Vagina (tissue), 2 donors: ENCODE results near the gene WNT7B. TPM values are rescaled to one million over a fixed set of nuclear protein-coding genes. Genes with fewer than 3 reads are reported as not detected.

ENCODE experiments used
- DNase-seq, 2 donors: peaks; one replicate each; pipeline ENCODE4 v3.0.0-alpha.2; 2017; ENCODE audit errors: extremely low spot score in 2 of 2
- H3K27ac ChIP-seq: fragments of 200-600 bp; sonication (generic); one replicate; pipeline ENCODE4 v1.5.1; 2019
- H3K27me3 ChIP-seq: fragments of 200-600 bp; sonication (generic); one replicate; pipeline ENCODE4 v1.5.1; 2019
- H3K36me3 ChIP-seq, 2 donors: fragments of 200-600 bp; sonication (generic); one replicate each; pipeline ENCODE4 v1.5.1; 2017 to 2019
- H3K4me1 ChIP-seq: fragments of 200-600 bp; sonication (generic); one replicate; pipeline ENCODE4 v1.5.1; 2019
- H3K4me3 ChIP-seq, 2 donors: fragments of 200-600 bp; sonication (generic); 1 replicate in 1 of 2; 2 replicates in 1 of 2; pipeline ENCODE4 v1.5.1; 2016 to 2019
- H3K9me3 ChIP-seq: fragments of 200-600 bp; sonication (generic); one replicate; pipeline ENCODE4 v1.5.1; 2019
- POLR2A ChIP-seq, 2 donors: fragments of 450-650 bp; IDR thresholded peaks; one replicate each; pipeline ENCODE4 v1.6.1; 2017; ENCODE audit warnings: antibody characterized with exemption in 2 of 2, mild to moderate bottlenecking in 2 of 2, moderate library complexity in 2 of 2
- POLR2AphosphoS5 ChIP-seq, 2 donors: sonication (generic); formaldehyde crosslinking; IDR thresholded peaks; one replicate each; pipeline ENCODE4 v1.9.0; 2017; ENCODE audit warnings: antibody characterized with exemption in 2 of 2, mild to moderate bottlenecking in 2 of 2, low read depth in 1 of 2; ENCODE audit not compliant: insufficient read depth in 1 of 2
- intact Hi-C: fragments of 100-400 bp; cut with DNase I; formaldehyde crosslinking; loops from one replicate; pipeline ENCODE4 v1.15.1; 2023
- total RNA-seq: library from RNA; depleted of rRNA; stranded (reverse); fragments of >200 nt; gene quantifications from one replicate; pipeline ENCODE4 v1.2.3, GENCODE V29; 2016
- TF ChIP-seq, protein P1 (sequence below), 3 experiments: fragments of 450-650 bp in 2 of 3; fragments of 200-600 bp in 1 of 3; sonication (generic) in 1 of 3; IDR thresholded peaks; one replicate each; pipeline ENCODE4 v1.5.1; 2017 to 2019; ENCODE audit warnings: antibody characterized with exemption in 3 of 3, mild to moderate bottlenecking in 2 of 3, moderate library complexity in 2 of 3

WNT7B gene
- total RNA-seq, 1 donor from 2014 or later: 7.1 TPM

DNA sequence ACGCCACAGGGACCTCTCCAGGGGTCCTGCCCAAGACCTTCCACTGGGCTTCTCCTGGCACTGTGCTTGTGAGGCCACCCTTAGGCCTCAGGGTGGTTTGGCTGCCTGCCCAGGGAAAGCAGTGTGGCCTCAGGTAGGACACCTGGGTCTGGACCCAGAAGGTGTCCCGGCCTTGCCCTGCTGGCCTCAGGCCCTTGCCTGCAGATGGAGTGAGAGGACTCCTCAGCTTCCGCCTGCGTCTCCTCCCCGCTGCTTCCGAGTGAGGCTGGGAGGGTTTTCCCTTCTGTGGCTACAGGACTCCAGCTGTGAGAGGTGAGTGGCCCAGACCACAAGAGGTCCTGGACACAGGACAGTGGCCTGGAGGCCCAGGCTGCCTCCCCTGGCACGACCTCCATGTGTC is 60.4 kb downstream of the WNT7B start:
- no peak for DNase-seq
- H3K36me3 ChIP-seq: no peaks in the 10 kb centered on the region
- peaks cover 32% of the 10 kb centered on the region for H3K4me1 ChIP-seq
- H3K27me3 ChIP-seq: no peaks in the 10 kb centered on the region
- intact Hi-C loops: no loop called here
- no peak overlapping the region for H3K4me3 ChIP-seq
- TF ChIP-seq POLR2A (IDR thresholded peaks at IDR 0.05) (no peak), POLR2AphosphoS5 (IDR thresholded peaks at IDR 0.05; ENCODE audit: insufficient read depth in 1 of 2, low read depth in 1 of 2) (no peak)
- TF ChIP-seq, protein P1, sequence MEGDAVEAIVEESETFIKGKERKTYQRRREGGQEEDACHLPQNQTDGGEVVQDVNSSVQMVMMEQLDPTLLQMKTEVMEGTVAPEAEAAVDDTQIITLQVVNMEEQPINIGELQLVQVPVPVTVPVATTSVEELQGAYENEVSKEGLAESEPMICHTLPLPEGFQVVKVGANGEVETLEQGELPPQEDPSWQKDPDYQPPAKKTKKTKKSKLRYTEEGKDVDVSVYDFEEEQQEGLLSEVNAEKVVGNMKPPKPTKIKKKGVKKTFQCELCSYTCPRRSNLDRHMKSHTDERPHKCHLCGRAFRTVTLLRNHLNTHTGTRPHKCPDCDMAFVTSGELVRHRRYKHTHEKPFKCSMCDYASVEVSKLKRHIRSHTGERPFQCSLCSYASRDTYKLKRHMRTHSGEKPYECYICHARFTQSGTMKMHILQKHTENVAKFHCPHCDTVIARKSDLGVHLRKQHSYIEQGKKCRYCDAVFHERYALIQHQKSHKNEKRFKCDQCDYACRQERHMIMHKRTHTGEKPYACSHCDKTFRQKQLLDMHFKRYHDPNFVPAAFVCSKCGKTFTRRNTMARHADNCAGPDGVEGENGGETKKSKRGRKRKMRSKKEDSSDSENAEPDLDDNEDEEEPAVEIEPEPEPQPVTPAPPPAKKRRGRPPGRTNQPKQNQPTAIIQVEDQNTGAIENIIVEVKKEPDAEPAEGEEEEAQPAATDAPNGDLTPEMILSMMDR (IDR thresholded peaks at IDR 0.05): no peak
- no peak overlapping the region for H3K27ac ChIP-seq
- no peaks in the 10 kb centered on the region for H3K9me3 ChIP-seq

DNA sequence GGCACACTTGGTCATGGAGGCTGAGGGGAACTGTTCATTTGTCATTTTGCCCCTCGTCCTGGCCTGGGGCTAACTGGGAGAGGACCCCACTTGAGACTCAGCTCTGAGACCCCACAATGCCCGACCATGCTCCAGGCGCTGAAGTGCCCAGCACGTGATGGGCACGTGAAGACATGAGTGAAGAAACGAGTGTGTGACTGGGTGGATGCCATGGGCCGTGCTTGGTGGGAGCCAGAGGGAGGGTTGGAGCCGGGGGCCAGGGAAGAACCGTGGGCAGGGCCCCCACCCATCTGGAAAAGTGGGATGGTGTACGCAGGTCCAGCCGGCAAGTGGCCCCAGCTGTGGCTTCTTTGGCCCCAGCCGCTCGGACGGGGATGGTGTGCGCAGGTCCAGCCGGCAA is 61.1 kb downstream of the WNT7B start:
- peaks cover 39% of the 10 kb centered on the region for H3K4me1 ChIP-seq
- no peak overlapping the region for H3K4me3 ChIP-seq
- H3K27me3 ChIP-seq: no peaks in the 10 kb centered on the region
- TF ChIP-seq POLR2AphosphoS5 (IDR thresholded peaks at IDR 0.05; ENCODE audit: insufficient read depth in 1 of 2, low read depth in 1 of 2): no peak
- no peak for TF ChIP-seq POLR2A (IDR thresholded peaks at IDR 0.05)
- TF ChIP-seq, protein P1 (IDR thresholded peaks at IDR 0.05): no peak
- no peak for DNase-seq
- intact Hi-C loops: no loop called here
- H3K9me3 ChIP-seq: no peaks in the 10 kb centered on the region
- no peak overlapping the region for H3K27ac ChIP-seq
- no peaks in the 10 kb centered on the region for H3K36me3 ChIP-seq

DNA sequence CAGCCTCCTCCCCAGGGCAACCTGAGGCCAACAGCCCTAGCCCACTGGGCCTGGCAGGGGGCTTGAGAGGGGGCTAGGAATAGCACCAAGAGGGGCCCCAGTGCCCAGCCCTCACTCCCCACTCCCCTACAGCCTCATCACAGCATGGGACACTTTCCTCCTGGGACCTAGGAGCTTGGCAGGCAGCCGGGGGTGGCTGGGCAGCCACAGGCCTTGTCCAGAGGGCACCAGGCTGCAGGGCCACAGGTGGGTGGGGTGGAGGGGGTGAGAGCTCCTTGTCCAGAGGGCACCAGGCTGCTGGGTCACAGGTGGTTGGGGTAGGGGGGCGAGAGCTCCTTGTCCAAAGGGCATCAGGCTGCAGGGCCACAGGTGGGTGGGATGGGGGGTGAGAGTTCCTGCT is 61.8 kb downstream of the WNT7B start:
- no peaks in the 10 kb centered on the region for H3K36me3 ChIP-seq
- no peaks in the 10 kb centered on the region for H3K9me3 ChIP-seq
- TF ChIP-seq POLR2AphosphoS5 (IDR thresholded peaks at IDR 0.05; ENCODE audit: insufficient read depth in 1 of 2, low read depth in 1 of 2): no peak
- no peak for TF ChIP-seq POLR2A (IDR thresholded peaks at IDR 0.05)
- TF ChIP-seq, protein P1 (IDR thresholded peaks at IDR 0.05): no peak
- H3K27me3 ChIP-seq: no peaks in the 10 kb centered on the region
- no peak for DNase-seq
- no peak overlapping the region for H3K4me3 ChIP-seq
- no peak overlapping the region for H3K27ac ChIP-seq
- H3K4me1 ChIP-seq: peaks cover 38% of the 10 kb centered on the region
- intact Hi-C loops: no loop called here

DNA sequence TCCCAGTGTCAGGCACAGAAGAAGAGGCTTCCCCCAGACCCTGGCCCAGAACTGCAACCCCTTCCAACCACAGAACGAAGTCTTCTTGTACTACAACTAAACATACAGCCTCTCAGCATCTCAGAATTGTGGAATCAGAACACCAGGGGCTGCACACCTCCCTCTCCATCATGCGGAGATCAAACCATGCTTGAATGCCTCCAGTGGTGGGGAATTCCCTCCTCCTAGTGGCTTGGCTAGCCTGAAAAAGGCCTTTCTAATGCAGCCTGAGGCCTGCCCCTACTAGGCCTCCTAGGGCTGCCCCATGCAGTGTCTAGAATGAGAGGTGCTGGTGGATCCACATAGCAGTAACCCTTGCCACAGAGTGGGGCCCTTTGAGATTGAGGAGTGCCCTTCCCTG is 62.7 kb downstream of the WNT7B start:
- TF ChIP-seq POLR2AphosphoS5 (IDR thresholded peaks at IDR 0.05; ENCODE audit: insufficient read depth in 1 of 2, low read depth in 1 of 2) (no peak), POLR2A (IDR thresholded peaks at IDR 0.05) (no peak)
- TF ChIP-seq, protein P1 (IDR thresholded peaks at IDR 0.05): no peak
- H3K4me1 ChIP-seq: peaks cover 29% of the 10 kb centered on the region
- DNase-seq: no peak
- no peaks in the 10 kb centered on the region for H3K27me3 ChIP-seq
- intact Hi-C loops: no loop called here
- H3K27ac ChIP-seq: no peak overlapping the region
- no peaks in the 10 kb centered on the region for H3K36me3 ChIP-seq
- no peaks in the 10 kb centered on the region for H3K9me3 ChIP-seq
- no peak overlapping the region for H3K4me3 ChIP-seq

DNA sequence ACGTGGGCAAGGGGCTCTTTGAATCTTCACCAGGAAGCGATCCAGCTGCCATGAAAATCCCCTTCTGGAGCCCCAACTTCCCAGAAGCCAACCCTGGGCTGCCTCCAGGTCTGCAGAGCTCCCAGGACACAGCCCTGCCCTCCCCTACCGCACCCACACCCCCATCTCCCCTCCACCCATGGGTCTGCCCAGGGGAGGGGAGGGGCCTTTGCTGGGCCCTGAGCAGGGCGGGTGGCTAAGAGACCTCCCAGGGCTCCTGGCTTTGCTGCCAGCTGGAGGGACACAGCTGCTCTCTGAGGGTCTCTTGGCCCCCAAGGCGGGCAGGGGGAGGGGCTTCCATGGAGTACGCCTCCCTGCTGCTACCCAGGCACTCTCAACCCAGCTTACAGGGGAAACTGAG is 64.1 kb downstream of the WNT7B start:
- no peak for DNase-seq
- H3K4me1 ChIP-seq: peaks cover 23% of the 10 kb centered on the region
- H3K27me3 ChIP-seq: no peaks in the 10 kb centered on the region
- H3K9me3 ChIP-seq: no peaks in the 10 kb centered on the region
- no peak overlapping the region for H3K4me3 ChIP-seq
- H3K36me3 ChIP-seq: no peaks in the 10 kb centered on the region
- TF ChIP-seq, protein P1 (IDR thresholded peaks at IDR 0.05): no peak
- TF ChIP-seq POLR2AphosphoS5 (IDR thresholded peaks at IDR 0.05; ENCODE audit: insufficient read depth in 1 of 2, low read depth in 1 of 2): no peak
- TF ChIP-seq POLR2A (IDR thresholded peaks at IDR 0.05): no peak
- no peak overlapping the region for H3K27ac ChIP-seq
- intact Hi-C loops: no loop called here
